B cell (primary cell): ENCODE data around the gene CACNA1D.

ENCODE experiments used
- EZH2 ChIP-seq: IDR thresholded peaks from 2 replicates; pipeline ENCODE4 v1.6.1; 2012; ENCODE audit warnings: borderline replicate concordance, low read depth, mild to moderate bottlenecking, moderate library complexity, low read length; ENCODE audit not compliant: insufficient read depth, poor library complexity, severe bottlenecking
- TF ChIP-seq, protein P1 (sequence below): fragments of 200-600 bp; IDR thresholded peaks from one replicate; pipeline ENCODE4 v1.8.0; 2022; ENCODE audit warnings: antibody characterized with exemption, mild to moderate bottlenecking

DNA sequence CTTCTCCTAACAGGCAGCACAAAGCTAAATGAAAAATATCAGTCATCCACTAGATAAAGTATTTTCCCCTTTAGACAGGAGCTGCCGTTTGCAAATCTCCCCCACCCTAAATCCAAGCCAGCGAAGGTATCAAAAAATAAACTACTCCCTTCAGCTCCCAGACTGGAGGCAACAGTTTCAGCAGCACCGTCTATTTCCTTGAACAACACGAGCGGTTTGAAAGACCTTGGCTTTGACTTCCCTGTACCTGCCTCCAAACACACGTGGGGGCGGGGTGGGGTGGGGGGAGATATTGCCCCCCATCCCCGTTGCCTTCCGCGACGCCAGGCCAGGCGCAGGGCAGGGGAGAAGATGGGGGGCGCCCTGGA lies 832 bp upstream of the CACNA1D start:
- no peak for TF ChIP-seq EZH2
- TF ChIP-seq, protein P1, sequence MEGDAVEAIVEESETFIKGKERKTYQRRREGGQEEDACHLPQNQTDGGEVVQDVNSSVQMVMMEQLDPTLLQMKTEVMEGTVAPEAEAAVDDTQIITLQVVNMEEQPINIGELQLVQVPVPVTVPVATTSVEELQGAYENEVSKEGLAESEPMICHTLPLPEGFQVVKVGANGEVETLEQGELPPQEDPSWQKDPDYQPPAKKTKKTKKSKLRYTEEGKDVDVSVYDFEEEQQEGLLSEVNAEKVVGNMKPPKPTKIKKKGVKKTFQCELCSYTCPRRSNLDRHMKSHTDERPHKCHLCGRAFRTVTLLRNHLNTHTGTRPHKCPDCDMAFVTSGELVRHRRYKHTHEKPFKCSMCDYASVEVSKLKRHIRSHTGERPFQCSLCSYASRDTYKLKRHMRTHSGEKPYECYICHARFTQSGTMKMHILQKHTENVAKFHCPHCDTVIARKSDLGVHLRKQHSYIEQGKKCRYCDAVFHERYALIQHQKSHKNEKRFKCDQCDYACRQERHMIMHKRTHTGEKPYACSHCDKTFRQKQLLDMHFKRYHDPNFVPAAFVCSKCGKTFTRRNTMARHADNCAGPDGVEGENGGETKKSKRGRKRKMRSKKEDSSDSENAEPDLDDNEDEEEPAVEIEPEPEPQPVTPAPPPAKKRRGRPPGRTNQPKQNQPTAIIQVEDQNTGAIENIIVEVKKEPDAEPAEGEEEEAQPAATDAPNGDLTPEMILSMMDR: no peak
